ENCODE results near the gene ZSCAN23. TPM values are rescaled to one million over a fixed set of nuclear protein-coding genes. Genes with fewer than 3 reads are reported as not detected.

Gene ZSCAN23
- total RNA-seq, 6 experiments from 2014 or later, result 0.25 to 0.73 (median 0.43) TPM; not detected in 1

DNA sequence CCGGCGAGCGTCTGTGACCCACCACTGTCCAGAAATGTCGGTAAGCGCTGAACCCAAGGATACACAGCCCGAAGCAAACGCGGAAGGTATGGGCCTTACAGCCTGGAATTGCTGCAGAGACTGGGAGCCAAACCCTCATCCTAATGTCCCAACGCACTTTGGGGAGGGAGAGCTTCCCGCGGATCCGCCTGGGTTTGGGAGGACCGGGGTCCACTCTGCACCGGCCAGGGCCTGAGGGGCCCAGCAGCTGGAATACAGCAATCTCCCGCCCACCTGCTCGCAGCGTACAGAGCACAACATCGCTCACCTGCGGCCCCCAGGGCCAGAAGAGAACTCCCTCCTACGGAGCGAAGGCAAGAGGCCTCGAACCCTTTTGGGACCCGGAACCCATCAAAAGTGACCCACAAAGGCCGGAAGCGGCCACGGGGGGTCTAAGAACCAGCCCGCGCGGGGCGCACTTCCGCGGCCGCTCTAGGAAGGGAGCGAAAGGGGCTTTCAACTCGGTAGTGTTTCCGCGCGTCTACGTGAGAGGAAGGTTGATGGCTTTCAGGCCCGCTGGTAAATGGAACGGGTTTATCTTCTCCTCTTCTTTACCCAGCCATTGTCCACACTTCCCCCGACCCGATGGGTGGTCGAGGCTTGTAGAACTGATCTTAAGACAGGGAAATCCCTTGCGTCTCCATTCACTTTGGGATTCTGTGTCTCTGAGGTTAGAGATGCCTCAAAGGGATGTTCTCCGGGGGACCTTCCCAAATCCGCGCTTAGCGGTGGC lies 43.8 kb downstream of the ZSCAN23 start, which contains the start of gene ZSCAN12:
Gene ZSCAN12, minus strand, starts transcription at position 398 of the 772 bp plus-strand sequence. CDS start 1,342 bp downstream, outside the sequence.
- intact Hi-C loops (cut with DNase I), result no loop called here
- DNase-seq (peak; percentile 76 to 83 (median 79)), ATAC-seq (peak; percentile 95 to 99 (median 98))
- peaks cover 0 to 10% (median 1%) of the 10 kb centered on the region in 4 donors for H3K36me3 ChIP-seq
- H3K4me1 ChIP-seq, result peaks cover 0 to 5% (median 0%) of the 10 kb centered on the region in 4 donors
- H3K27ac ChIP-seq, result peak within 1 kb of the TSS in 1 of 3 donors; percentile 49
- no peaks in the 10 kb centered on the region for H3K27me3 ChIP-seq
- no peaks in the 10 kb centered on the region for H3K9me3 ChIP-seq
- peak within 1 kb of the TSS; percentile 68 to 89 (median 70) for H3K4me3 ChIP-seq
- TF ChIP-seq, protein P1, sequence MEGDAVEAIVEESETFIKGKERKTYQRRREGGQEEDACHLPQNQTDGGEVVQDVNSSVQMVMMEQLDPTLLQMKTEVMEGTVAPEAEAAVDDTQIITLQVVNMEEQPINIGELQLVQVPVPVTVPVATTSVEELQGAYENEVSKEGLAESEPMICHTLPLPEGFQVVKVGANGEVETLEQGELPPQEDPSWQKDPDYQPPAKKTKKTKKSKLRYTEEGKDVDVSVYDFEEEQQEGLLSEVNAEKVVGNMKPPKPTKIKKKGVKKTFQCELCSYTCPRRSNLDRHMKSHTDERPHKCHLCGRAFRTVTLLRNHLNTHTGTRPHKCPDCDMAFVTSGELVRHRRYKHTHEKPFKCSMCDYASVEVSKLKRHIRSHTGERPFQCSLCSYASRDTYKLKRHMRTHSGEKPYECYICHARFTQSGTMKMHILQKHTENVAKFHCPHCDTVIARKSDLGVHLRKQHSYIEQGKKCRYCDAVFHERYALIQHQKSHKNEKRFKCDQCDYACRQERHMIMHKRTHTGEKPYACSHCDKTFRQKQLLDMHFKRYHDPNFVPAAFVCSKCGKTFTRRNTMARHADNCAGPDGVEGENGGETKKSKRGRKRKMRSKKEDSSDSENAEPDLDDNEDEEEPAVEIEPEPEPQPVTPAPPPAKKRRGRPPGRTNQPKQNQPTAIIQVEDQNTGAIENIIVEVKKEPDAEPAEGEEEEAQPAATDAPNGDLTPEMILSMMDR (IDR thresholded peaks at IDR 0.05), result peak; percentile 28 to 65 (median 48)
- peak; percentile 22 for TF ChIP-seq POLR2A (IDR thresholded peaks at IDR 0.05)
- WGBS (ENCODE audit: insufficient coverage, low coverage, low lambda C conversion rate, missing lambda C conversion rate), result under 1% methylated on average over 20 of the region's 49 CpGs

DNA sequence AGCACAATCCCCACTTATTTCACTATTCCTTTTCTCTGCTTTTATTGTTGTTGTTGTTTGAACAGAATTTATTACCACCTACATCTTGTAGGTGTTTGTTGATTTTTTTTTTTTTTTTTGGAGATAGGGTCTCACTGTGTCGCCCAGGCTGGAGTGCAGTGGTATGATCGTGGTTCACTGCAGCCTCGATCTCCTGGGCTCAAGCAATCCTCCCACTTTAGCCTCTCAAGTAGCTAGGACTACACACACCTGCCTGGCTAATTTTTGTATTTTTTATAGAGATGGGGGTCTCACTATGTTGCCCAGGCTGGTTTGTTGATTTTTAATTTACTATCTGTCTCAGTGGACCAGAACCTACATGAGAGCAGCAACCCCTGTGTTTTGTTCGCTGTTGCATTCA lies 47.4 kb downstream of the ZSCAN23 start:
- peaks cover 0 to 31% (median 6%) of the 10 kb centered on the region in 4 donors for H3K36me3 ChIP-seq
- TF ChIP-seq, protein P1 (IDR thresholded peaks at IDR 0.05), result no peak
- TF ChIP-seq POLR2A (IDR thresholded peaks at IDR 0.05), result no peak
- intact Hi-C loops (cut with DNase I), result no loop called here

DNA sequence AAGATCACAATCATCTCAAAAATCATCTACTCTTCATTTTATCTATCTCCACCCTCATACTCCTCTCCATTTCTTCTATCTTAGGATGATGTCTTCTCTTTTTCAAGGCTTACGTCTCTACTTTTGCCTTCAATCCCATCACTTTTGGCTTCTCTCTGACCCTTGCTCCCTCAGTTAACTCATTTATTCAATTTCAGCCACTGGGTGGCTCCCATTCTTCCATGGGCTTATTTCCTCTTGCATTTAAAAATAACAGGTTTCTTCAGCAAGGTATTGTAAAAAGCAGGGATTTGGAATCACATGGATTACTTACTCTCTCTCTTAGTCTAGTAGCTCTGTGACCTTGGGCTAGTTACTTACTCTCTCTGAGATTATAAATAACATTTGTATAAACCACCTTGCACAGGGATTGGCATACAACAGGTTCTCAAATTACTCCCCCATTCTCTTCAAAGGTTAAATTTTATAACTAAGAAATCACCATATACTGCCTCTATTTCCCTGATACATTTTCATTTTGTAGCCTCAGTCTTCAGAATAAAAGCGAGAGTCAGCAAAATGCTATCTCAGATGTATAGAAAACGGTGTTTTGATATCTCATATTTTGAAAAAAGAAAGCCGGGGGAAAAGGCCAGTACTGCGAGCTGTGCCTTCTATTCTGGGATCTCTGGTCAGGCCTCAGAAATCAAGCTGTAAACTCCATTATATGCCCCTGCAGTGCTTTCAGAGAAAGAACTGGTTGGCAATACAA lies 49.2 kb downstream of the ZSCAN23 start:
- intact Hi-C loops (cut with DNase I), result no loop called here
- no peak overlapping the region for H3K27ac ChIP-seq
- no peak overlapping the region for H3K4me3 ChIP-seq
- no peaks in the 10 kb centered on the region for H3K9me3 ChIP-seq
- TF ChIP-seq, protein P1 (IDR thresholded peaks at IDR 0.05), result peak; percentile 17 to 38 (median 28)
- TF ChIP-seq POLR2A (IDR thresholded peaks at IDR 0.05), result no peak
- DNase-seq, result no peak
- ATAC-seq, result peak in 2 of 4 donors; percentile 31 to 49
- H3K27me3 ChIP-seq, result no peaks in the 10 kb centered on the region
- peaks cover 0 to 44% (median 9%) of the 10 kb centered on the region in 4 donors for H3K36me3 ChIP-seq
- no peaks in the 10 kb centered on the region for H3K4me1 ChIP-seq
- WGBS (ENCODE audit: insufficient coverage, low coverage, low lambda C conversion rate, missing lambda C conversion rate), result 60% methylated on average over 5 of the region's 5 CpGs

More for the DNA sequence above, 47.4 kb downstream of the ZSCAN23 start:
- Histone ChIP-seq H3K9me3 (no peaks in the 10 kb centered on the region), H3K4me3 (no peak overlapping the region), H3K27me3 (no peaks in the 10 kb centered on the region), H3K4me1 (peaks cover 0 to 5% (median 0%) of the 10 kb centered on the region in 4 donors), H3K27ac (no peak overlapping the region)
- DNase-seq (no peak), ATAC-seq (no peak)
- WGBS (ENCODE audit: insufficient coverage, low coverage, low lambda C conversion rate, missing lambda C conversion rate), result 96% methylated on average over 4 of the region's 4 CpGs

DNA sequence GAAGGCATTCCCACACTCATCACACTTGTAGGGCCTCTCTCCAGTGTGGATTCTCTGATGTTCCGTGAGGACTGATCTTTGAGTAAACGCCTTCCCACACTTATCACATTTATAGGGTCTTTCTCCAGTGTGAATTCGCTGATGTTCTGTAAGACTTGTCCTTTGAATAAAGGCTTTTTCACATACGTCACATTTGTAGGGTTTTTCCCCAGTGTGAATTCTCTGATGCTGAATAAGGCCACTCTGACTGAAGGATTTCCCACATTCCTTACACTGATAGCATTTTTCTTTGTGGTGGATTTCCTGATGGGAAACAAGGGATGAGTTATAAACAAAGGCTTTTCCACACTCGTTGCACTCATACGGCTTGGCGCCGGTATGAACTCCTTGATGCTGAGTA lies 52.6 kb downstream of the ZSCAN23 start:
- no peak for TF ChIP-seq POLR2A (IDR thresholded peaks at IDR 0.05)
- TF ChIP-seq, protein P1 (IDR thresholded peaks at IDR 0.05), result no peak
- Histone ChIP-seq H3K36me3 (peaks cover 0 to 37% (median 9%) of the 10 kb centered on the region in 4 donors), H3K27ac (no peak overlapping the region), H3K4me3 (no peak overlapping the region), H3K27me3 (no peaks in the 10 kb centered on the region), H3K9me3 (no peaks in the 10 kb centered on the region), H3K4me1 (no peaks in the 10 kb centered on the region)
- WGBS (ENCODE audit: insufficient coverage, low coverage, low lambda C conversion rate, missing lambda C conversion rate), result 86% methylated on average over 6 of the region's 8 CpGs
- DNase-seq (no peak), ATAC-seq (no peak)
- intact Hi-C loops (cut with DNase I), result no loop called here

Measured in right lobe of liver (tissue), 6 donors.